Measurements from ENCODE around the gene HLCS.

The HLCS gene

DNA sequence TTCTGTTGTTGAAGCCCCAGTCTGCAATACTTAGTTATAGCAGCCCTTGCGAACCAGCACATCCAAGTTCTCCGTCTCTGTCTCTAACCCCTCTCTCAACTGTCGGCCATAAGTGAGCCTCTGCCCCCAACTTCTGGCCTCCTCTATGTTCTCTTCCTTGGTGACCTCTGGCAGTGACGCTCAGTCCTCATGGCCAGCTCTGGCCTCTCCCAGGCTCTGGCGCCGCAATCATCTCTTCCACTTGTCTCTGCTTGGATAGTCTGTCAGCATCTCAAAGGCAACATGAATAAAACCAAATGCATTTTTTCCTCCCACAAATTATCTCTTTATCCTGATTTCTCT, 8.4 kb upstream of the HLCS start:
- Histone ChIP-seq H3K79me2 (ENCODE audit: low read length) (no peaks in the 10 kb centered on the region), H3K36me3 (replicated peaks; ENCODE audit: low read depth, low read length) (no peaks in the 10 kb centered on the region), H3K9ac (ENCODE audit: low read length) (no peak overlapping the region), H3K4me3 (ENCODE audit: low read length) (no peak overlapping the region), H3K27me3 (ENCODE audit: low read depth, low read length) (no peaks in the 10 kb centered on the region), H3K27ac (ENCODE audit: low read length) (no peak overlapping the region), H3K4me2 (ENCODE audit: low read length) (no peak overlapping the region), H2AFZ (ENCODE audit: low read depth, low read length) (no peak overlapping the region), H3K4me1 (ENCODE audit: low read length) (peaks cover 12% of the 10 kb centered on the region), H3K9me3 (ENCODE audit: insufficient read depth, low read length) (no peaks in the 10 kb centered on the region), H4K20me1 (ENCODE audit: insufficient read depth, low read length) (no peaks in the 10 kb centered on the region)
- no peak for TF ChIP-seq EZH2phosphoT487 (IDR thresholded peaks at IDR 0.05; ENCODE audit: low read depth)
- TF ChIP-seq, protein P1, sequence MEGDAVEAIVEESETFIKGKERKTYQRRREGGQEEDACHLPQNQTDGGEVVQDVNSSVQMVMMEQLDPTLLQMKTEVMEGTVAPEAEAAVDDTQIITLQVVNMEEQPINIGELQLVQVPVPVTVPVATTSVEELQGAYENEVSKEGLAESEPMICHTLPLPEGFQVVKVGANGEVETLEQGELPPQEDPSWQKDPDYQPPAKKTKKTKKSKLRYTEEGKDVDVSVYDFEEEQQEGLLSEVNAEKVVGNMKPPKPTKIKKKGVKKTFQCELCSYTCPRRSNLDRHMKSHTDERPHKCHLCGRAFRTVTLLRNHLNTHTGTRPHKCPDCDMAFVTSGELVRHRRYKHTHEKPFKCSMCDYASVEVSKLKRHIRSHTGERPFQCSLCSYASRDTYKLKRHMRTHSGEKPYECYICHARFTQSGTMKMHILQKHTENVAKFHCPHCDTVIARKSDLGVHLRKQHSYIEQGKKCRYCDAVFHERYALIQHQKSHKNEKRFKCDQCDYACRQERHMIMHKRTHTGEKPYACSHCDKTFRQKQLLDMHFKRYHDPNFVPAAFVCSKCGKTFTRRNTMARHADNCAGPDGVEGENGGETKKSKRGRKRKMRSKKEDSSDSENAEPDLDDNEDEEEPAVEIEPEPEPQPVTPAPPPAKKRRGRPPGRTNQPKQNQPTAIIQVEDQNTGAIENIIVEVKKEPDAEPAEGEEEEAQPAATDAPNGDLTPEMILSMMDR (IDR thresholded peaks at IDR 0.05; ENCODE audit: low read depth, low read length): no peak

GRCh38 chr21:36973986-36974850, 7.7 kb upstream of the HLCS start:
- H3K9ac ChIP-seq (ENCODE audit: low read length): no peak overlapping the region
- H4K20me1 ChIP-seq (ENCODE audit: insufficient read depth, low read length): no peaks in the 10 kb centered on the region
- TF ChIP-seq, protein P1 (IDR thresholded peaks at IDR 0.05; ENCODE audit: low read depth, low read length): no peak
- TF ChIP-seq EZH2phosphoT487 (IDR thresholded peaks at IDR 0.05; ENCODE audit: low read depth): no peak
- H3K4me3 ChIP-seq (ENCODE audit: low read length): no peak overlapping the region
- no peak overlapping the region for H3K4me2 ChIP-seq (ENCODE audit: low read length)
- no peaks in the 10 kb centered on the region for H3K79me2 ChIP-seq (ENCODE audit: low read length)
- no peaks in the 10 kb centered on the region for H3K9me3 ChIP-seq (ENCODE audit: insufficient read depth, low read length)
- no peaks in the 10 kb centered on the region for H3K27me3 ChIP-seq (ENCODE audit: low read depth, low read length)
- no peak overlapping the region for H2AFZ ChIP-seq (ENCODE audit: low read depth, low read length)
- H3K4me1 ChIP-seq (ENCODE audit: low read length): peaks cover 12% of the 10 kb centered on the region
- H3K27ac ChIP-seq (ENCODE audit: low read length): no peak overlapping the region
- no peaks in the 10 kb centered on the region for H3K36me3 ChIP-seq (replicated peaks; ENCODE audit: low read depth, low read length)

DNA sequence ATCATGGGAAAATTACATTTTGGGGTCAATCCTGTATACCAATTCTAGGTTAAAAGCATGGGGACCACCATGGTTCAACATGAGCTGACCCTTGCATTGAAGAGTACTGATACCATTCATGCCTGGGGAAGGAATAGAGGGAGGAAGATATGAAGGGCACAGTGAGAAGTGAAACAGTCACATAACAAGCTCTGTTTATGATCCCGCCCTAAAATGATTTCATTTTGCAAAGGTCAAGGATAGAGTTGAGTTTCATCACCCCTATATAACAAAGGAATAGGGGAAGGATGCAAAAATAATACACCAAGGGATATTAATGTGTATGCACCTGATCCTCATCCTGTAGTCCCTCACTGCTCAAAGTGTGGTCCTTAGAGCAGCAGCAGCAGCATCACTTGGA, 2.5 kb upstream of the HLCS start:
- no peaks in the 10 kb centered on the region for H3K79me2 ChIP-seq (ENCODE audit: low read length)
- no peaks in the 10 kb centered on the region for H3K27me3 ChIP-seq (ENCODE audit: low read depth, low read length)
- H3K4me2 ChIP-seq (ENCODE audit: low read length): no peak overlapping the region
- no peak overlapping the region for H3K27ac ChIP-seq (ENCODE audit: low read length)
- peaks cover 12% of the 10 kb centered on the region for H3K4me1 ChIP-seq (ENCODE audit: low read length)
- H4K20me1 ChIP-seq (ENCODE audit: insufficient read depth, low read length): no peaks in the 10 kb centered on the region
- H3K9me3 ChIP-seq (ENCODE audit: insufficient read depth, low read length): no peaks in the 10 kb centered on the region
- H3K36me3 ChIP-seq (replicated peaks; ENCODE audit: low read depth, low read length): no peaks in the 10 kb centered on the region
- no peak for TF ChIP-seq EZH2phosphoT487 (IDR thresholded peaks at IDR 0.05; ENCODE audit: low read depth)
- TF ChIP-seq, protein P1 (IDR thresholded peaks at IDR 0.05; ENCODE audit: low read depth, low read length): no peak
- H3K4me3 ChIP-seq (ENCODE audit: low read length): no peak overlapping the region
- no peak overlapping the region for H3K9ac ChIP-seq (ENCODE audit: low read length)
- H2AFZ ChIP-seq (ENCODE audit: low read depth, low read length): no peak overlapping the region

- Histone ChIP-seq H4K20me1 (ENCODE audit: insufficient read depth, low read length) (no peaks in the 10 kb centered on the region), H3K4me2 (ENCODE audit: low read length) (no peak overlapping the region), H3K79me2 (ENCODE audit: low read length) (no peaks in the 10 kb centered on the region), H3K9me3 (ENCODE audit: insufficient read depth, low read length) (no peaks in the 10 kb centered on the region), H3K4me1 (ENCODE audit: low read length) (peaks cover 12% of the 10 kb centered on the region), H3K36me3 (replicated peaks; ENCODE audit: low read depth, low read length) (no peaks in the 10 kb centered on the region), H3K27ac (ENCODE audit: low read length) (no peak overlapping the region), H3K9ac (ENCODE audit: low read length) (no peak overlapping the region), H3K4me3 (ENCODE audit: low read length) (no peak overlapping the region), H2AFZ (ENCODE audit: low read depth, low read length) (no peak overlapping the region), H3K27me3 (ENCODE audit: low read depth, low read length) (no peaks in the 10 kb centered on the region)
- TF ChIP-seq EZH2phosphoT487 (IDR thresholded peaks at IDR 0.05; ENCODE audit: low read depth): no peak
These were observed 1.9 kb upstream of the HLCS start for GRCh38 chr21:36968414-36968813.

Measured in OCI-LY3 (cell line).